HG02938 (cell line): ENCODE results near the gene SLC49A3.
A peak's percentile ranks its signal among the peaks of the same experiment; 100 is the strongest.

Experiments used
- ATAC-seq: cut with Tn5 transposase; IDR thresholded peaks from one replicate; pipeline ENCODE4 v1.9.1; 2021; ENCODE audit warnings: mild to moderate bottlenecking, moderate library complexity; ENCODE audit not compliant: unreplicated experiment

Gene SLC49A3

GRCh38 chr4:667545-667925 is 21.4 kb downstream of the SLC49A3 start:
- no peak for ATAC-seq

- no peak for ATAC-seq
These were observed 22.0 kb downstream of the SLC49A3 start for GRCh38 chr4:666822-667544.

- no peak for ATAC-seq
These were observed 22.5 kb downstream of the SLC49A3 start for GRCh38 chr4:666436-666810.

GRCh38 chr4:665751-666435 is 23.1 kb downstream of the SLC49A3 start:
- ATAC-seq = no peak

GRCh38 chr4:665381-665750 is 23.6 kb downstream of the SLC49A3 start:
- no peak for ATAC-seq

- ATAC-seq = no peak
These were observed 24.2 kb downstream of the SLC49A3 start for GRCh38 chr4:664713-665231.

- ATAC-seq = peak; percentile 46
These were observed 25.2 kb downstream of the SLC49A3 start for GRCh38 chr4:663438-664428.

GRCh38 chr4:663046-663437 is 25.9 kb downstream of the SLC49A3 start:
- no peak for ATAC-seq

GRCh38 chr4:661881-662761 is 26.8 kb downstream of the SLC49A3 start:
- ATAC-seq = no peak

GRCh38 chr4:661231-661630 is 27.7 kb downstream of the SLC49A3 start:
- no peak for ATAC-seq

GRCh38 chr4:660401-660800 is 28.6 kb downstream of the SLC49A3 start:
- no peak for ATAC-seq

GRCh38 chr4:659851-660250 is 29.1 kb downstream of the SLC49A3 start:
- ATAC-seq = no peak

GRCh38 chr4:658681-659667 is 30.0 kb downstream of the SLC49A3 start:
- ATAC-seq = no peak

GRCh38 chr4:657834-658667 is 30.9 kb downstream of the SLC49A3 start:
- ATAC-seq = no peak

- ATAC-seq = no peak
These were observed 31.6 kb downstream of the SLC49A3 start for GRCh38 chr4:657338-657833.

- no peak for ATAC-seq
These were observed 32.3 kb downstream of the SLC49A3 start for GRCh38 chr4:656436-657337.
